Measurements from ENCODE around the gene KCNMB1.

The KCNMB1 gene

GRCh38 chr5:170330568-170331054 is 58.6 kb downstream of the KCNMB1 start:
- CTCF ChIA-PET, result interaction anchor here (0.7 to 0.9 kb wide), 2 partner anchors 12 to 303 kb away, joined by 4 read pairs; no protein-coding TSS in a partner anchor
- POLR2A ChIA-PET, result no interaction called here
- TF ChIP-seq FOXM1 (IDR thresholded peaks at IDR 0.05; ENCODE audit: borderline replicate concordance) (no peak), HDGF (IDR thresholded peaks at IDR 0.05; ENCODE audit: borderline replicate concordance) (no peak), FOXK2 (IDR thresholded peaks at IDR 0.05) (no peak), FOXA1 (IDR thresholded peaks at IDR 0.05) (no peak), SUZ12 (IDR thresholded peaks at IDR 0.05) (no peak), NFRKB (IDR thresholded peaks at IDR 0.05) (no peak), ARNT (IDR thresholded peaks at IDR 0.05) (no peak), CTBP1 (IDR thresholded peaks at IDR 0.05; ENCODE audit: borderline replicate concordance) (no peak)
- DNase-seq (ENCODE audit: extremely low spot score), result no peak

- CTCF ChIA-PET, result no interaction called here
- DNase-seq (ENCODE audit: extremely low spot score), result no peak
These were observed 59.6 kb downstream of the KCNMB1 start for GRCh38 chr5:170329524-170329923.

GRCh38 chr5:170327829-170328228 is 61.3 kb downstream of the KCNMB1 start:
- TF ChIP-seq L3MBTL2 (conservative IDR thresholded peaks at IDR 0.05), result no peak
- TF ChIP-seq LEF1 (IDR thresholded peaks at IDR 0.05; ENCODE audit: borderline replicate concordance), result no peak
- no peak for TF ChIP-seq ELF4 (IDR thresholded peaks at IDR 0.05)
- TF ChIP-seq SUZ12 (IDR thresholded peaks at IDR 0.05), result no peak
- no peak for TF ChIP-seq TARDBP (IDR thresholded peaks at IDR 0.05)
- TF ChIP-seq FOXM1 (IDR thresholded peaks at IDR 0.05; ENCODE audit: borderline replicate concordance), result no peak
- TF ChIP-seq PKNOX1 (IDR thresholded peaks at IDR 0.05), result no peak
- no peak for TF ChIP-seq NFRKB (IDR thresholded peaks at IDR 0.05)
- no peak for TF ChIP-seq CTBP1 (IDR thresholded peaks at IDR 0.05; ENCODE audit: borderline replicate concordance)
- no peak for TF ChIP-seq BHLHE40 (IDR thresholded peaks at IDR 0.05; ENCODE audit: borderline replicate concordance)
- no peak for TF ChIP-seq HDGF (IDR thresholded peaks at IDR 0.05; ENCODE audit: borderline replicate concordance)
- TF ChIP-seq ZNF384 (IDR thresholded peaks at IDR 0.05), result no peak
- no peak for TF ChIP-seq ARNT (IDR thresholded peaks at IDR 0.05)
- TF ChIP-seq SP1 (IDR thresholded peaks at IDR 0.05), result no peak
- TF ChIP-seq FOXA1 (IDR thresholded peaks at IDR 0.05), result no peak
- TF ChIP-seq FOXK2 (IDR thresholded peaks at IDR 0.05), result no peak
- POLR2A ChIA-PET, result no interaction called here
- DNase-seq (ENCODE audit: extremely low spot score), result no peak
- CTCF ChIA-PET, result no interaction called here

More at GRCh38 chr5:170329524-170329923, 59.6 kb downstream of the KCNMB1 start:
- POLR2A ChIA-PET, result no interaction called here
- no peak for TF ChIP-seq FOXA1 (IDR thresholded peaks at IDR 0.05)
- no peak for TF ChIP-seq TARDBP (IDR thresholded peaks at IDR 0.05)
- no peak for TF ChIP-seq FOXK2 (IDR thresholded peaks at IDR 0.05)
- TF ChIP-seq ELF4 (IDR thresholded peaks at IDR 0.05), result no peak

GRCh38 chr5:170327168-170327567 is 62.0 kb downstream of the KCNMB1 start:
- POLR2A ChIA-PET, result no interaction called here
- DNase-seq (ENCODE audit: extremely low spot score), result no peak
- TF ChIP-seq TARDBP (IDR thresholded peaks at IDR 0.05), result no peak
- CTCF ChIA-PET, result no interaction called here

All from HEK293T (cell line).